GOT3 (cell line): ENCODE data around the gene ZCCHC14.

Source experiments
- DNase-seq: peaks from one replicate; lab custom pipeline; 2025; ENCODE audit warnings: mixed read lengths; lab: John Stamatoyannopoulos, UW

The ZCCHC14 gene

DNA sequence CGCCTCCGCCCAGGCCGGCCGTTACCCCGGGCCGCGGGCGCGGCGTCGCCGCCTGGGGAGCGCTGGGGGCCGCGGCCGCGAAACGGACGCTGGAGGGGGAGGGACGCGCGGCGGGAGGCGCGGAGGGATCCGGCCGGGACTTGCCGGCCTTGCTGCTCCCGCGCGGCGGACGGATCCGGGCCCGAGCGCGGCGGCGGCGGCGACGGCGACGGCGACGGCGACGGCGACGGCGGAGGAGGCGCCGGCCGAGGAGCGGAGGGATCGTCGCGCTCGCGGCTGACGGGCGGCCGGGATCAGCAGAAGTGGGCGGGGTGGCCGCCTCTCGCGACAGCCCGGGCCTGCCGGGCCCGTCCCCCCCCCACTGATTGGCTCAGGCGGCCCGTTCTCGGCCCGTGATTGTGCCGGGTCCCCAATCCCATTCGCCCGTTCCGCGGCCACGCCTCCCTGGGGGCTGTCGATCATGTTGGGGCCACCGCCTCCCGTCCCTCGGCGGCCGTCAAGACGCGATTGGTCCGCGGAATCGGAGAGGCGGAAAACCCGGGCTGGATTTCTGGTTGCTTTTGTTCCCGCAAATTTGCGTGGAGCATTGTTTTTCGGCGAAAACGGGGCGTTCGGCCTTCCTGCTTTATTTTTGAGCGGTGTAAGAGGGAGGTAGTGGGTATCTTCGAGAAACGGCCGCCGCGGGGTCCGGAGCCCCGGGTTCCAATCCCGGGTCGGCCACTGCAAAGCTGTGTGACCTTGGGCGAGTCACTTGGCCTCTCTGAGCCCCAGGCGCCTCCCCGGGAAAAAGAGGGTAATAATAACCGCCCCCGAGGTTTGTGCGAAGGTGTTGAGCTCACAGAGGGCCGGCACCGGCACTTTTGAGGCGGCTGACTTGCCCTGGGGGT, at the start of gene ZCCHC14:
ZCCHC14 (minus strand) TSS at position 304 of the 887 bp plus-strand sequence. CDS start 786 bp downstream, outside the sequence.
- peak; percentile 92 for DNase-seq

- DNase-seq, result no peak
These were observed 49.0 kb upstream of the ZCCHC14 start for GRCh38 chr16:87541872-87542234.

DNA sequence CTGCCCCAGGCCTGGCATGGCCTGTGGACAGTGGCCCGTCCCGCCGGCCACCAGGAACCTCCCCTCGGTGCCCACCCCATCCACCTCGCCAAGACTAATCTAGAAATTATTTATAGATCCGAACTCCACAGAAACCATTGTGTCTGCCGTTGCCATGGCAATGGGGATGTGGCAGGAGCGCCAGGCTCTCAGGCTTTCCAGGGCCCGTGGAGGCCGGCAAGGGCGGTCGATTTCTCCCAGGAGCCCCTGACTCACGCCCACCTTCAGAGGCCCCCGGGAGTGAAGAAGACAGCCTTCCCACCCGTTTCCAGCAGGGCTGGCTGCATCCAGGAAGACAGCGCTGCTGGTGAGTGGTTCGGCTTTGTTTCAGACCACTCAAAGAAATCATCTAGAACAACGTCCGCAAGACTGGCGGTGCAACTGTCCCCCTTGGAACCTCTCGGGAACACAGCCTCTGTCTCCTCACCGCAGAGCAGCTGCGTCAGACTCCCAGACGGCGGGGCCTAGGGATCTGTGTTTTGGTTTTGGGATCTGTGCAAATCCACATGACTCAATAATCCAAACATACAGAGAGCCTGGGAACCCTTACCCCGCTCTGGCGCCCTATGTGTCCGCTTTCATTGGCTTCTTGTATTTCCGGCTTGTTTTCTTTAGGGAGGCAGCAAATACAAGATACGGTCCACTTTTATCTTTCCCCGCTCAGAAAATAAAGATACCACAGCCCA, 48.5 kb upstream of the ZCCHC14 start:
- DNase-seq, result peak; percentile 28

GRCh38 chr16:87540897-87541146, 48.0 kb upstream of the ZCCHC14 start:
- DNase-seq, result no peak

- DNase-seq, result no peak
These were observed 47.5 kb upstream of the ZCCHC14 start for GRCh38 chr16:87540072-87540896.

- no peak for DNase-seq
These were observed 46.3 kb upstream of the ZCCHC14 start for GRCh38 chr16:87539113-87539512.

DNA sequence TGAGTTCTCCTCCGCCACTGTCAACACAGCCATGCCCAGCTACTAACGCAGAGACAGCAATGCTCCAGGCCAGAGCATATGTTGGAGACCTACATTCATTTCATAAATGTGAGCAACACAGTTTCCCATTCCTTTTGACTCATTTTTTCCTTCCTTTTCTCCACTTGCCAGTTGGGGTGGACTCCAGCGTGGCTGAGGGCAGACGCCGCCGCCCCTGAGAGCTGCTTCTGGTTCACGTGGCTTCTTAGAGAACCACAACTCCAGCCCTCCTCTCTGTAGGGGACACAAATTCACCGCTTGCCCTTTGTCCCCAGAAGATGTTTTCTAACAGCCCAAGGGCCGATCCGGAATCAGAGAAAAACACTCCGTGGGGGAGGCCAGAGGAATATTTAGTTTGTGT, 45.8 kb upstream of the ZCCHC14 start:
- DNase-seq, result no peak

DNA sequence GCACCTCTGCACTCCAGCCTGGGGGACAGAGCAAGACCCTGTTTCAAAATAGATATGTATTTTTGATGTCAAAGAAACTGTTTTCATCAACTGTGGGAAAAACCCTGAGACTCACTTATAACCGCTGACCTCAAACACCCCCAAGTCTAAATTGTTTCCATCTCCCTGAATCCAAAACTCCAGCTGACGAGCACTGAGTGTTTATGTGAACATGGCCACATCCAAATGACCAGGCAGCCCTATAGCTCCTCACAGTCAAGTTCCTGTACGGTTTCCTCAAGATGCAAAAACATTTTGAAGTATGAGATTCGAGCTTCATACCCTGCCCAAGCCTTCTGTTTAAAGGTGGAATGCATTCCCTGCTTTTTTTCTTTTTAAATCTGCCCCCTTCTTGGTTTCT, 45.3 kb upstream of the ZCCHC14 start:
- no peak for DNase-seq

DNA sequence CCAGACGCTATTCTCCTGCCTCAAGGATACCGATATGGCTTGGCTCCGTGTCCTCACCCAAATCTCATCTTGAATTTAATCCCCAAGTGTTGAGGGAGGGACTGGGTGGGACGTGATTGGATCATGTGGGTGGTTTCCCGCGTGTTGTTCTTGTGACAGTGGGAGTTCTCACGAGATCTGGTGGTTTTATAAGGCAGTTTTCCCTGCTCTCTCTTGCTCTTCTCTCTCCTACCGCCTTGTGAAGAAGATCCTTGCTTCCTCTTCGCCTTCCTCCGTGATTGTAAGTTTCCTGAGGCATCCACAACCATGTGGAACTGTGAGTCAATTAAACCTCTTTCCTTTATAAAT, 43.9 kb upstream of the ZCCHC14 start:
- DNase-seq, result no peak

GRCh38 chr16:87535855-87536794, 43.3 kb upstream of the ZCCHC14 start:
- no peak for DNase-seq

DNA sequence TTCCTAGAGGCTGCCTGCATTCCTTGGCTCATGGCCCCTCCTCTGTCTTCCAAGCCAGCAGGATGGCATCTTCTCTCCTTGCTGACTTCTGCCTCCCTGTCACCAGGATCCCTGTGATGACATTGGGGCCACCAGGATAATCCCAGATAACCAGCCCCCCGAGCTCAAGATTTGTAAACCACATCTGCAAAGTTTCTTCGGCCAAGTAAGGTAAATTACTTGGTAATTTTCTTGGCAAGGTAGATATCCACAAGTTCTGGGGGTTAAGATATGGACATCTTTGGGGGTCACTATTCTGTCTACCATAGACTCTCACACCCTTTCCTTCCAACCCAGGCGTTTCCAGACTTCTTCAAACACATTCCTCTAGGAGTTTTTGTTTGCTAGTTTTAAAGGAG, 42.6 kb upstream of the ZCCHC14 start:
- DNase-seq, result no peak

DNA sequence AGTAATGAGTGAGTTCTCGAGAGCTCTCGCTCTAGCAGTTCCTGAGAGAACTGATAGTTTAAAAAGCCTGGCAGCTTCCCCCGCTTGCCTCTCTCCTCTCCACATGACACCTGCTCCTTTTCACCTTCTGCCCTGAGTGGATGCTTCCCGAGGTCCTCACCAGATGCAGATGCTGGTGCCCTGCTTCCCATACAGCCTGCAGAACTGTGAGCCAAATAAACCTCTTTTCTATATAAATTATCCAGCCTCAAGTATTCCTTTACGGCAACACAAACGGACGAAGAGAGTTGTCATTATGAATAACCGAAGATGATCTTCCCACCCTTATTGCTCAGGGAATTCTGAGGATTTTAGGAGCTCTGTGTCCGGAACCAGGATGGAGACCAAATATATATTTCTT, 41.9 kb upstream of the ZCCHC14 start:
- no peak for DNase-seq

DNA sequence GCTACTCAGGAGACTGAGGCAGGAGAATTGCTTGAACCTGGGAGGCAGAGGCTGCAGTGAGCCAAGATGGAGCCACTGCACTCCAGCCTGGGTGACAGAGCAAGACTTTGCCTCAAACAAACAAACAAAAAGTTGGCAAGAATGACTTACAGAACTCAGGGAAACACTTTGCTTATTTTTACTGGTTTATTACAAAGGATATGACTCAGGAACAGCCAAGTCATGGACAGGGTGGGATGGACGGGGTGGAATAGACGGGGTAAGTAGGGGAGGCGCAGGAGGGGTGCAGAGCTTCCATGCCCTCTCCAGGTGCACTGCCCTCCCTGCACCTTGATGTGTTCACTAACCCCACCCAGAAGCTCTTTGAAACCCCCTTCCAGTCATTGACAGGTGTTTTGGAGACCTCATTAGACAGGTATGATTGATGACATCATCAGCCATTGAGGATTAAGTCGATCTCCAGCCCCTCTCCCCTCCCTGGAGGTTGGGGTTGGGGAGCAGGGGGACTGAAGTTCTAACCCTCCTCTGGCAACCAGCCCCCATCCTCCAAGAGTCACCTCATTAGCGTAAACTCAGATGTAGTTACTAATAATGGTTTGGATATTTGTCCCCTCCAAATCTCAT, 41.3 kb upstream of the ZCCHC14 start:
- DNase-seq, result no peak

- no peak for DNase-seq
These were observed 40.2 kb upstream of the ZCCHC14 start for GRCh38 chr16:87533061-87533460.

- DNase-seq, result no peak
These were observed 38.6 kb upstream of the ZCCHC14 start for GRCh38 chr16:87531418-87531817.

DNA sequence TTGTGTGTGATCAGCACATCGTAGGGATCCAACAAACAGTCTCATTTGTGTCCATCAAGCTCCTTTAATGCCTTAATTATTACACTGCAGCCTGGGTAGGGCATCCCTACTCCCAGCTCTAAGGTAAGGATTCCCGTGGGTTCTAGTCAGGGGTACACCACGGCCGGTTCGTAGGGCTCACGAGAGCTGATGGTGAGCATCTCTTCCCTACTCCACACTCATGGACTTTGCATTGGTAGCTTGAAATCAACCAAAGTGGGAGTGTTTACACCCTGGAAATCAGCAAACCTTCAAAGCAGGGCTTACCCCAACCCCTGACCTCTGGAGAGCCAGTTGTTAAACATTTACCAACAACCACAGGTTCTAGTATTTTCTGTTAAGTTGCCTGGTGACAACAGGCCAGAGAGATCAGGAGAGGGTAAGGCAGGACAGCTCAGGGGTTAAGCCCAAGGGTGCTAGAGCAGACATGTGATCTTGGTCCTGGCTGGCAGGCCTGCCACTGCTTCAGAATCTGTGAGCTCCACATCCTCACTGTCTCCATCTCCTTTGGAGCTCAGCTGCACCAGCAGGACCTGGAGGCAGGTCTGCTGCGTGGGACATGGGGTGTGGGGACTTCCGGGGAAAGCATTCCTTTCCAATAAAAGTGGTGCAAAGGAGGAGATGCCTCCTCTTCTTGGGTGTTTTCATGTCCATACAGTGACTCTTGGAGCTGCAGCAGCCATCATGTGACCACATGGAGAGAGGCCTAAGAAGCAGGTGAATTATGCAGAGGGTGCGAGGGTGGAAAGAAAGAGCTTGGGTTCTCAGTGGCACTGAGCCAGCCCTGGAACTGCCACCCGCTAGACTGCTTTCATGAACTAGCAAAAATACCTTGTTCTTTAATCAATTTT, 36.1 kb upstream of the ZCCHC14 start:
- no peak for DNase-seq

DNA sequence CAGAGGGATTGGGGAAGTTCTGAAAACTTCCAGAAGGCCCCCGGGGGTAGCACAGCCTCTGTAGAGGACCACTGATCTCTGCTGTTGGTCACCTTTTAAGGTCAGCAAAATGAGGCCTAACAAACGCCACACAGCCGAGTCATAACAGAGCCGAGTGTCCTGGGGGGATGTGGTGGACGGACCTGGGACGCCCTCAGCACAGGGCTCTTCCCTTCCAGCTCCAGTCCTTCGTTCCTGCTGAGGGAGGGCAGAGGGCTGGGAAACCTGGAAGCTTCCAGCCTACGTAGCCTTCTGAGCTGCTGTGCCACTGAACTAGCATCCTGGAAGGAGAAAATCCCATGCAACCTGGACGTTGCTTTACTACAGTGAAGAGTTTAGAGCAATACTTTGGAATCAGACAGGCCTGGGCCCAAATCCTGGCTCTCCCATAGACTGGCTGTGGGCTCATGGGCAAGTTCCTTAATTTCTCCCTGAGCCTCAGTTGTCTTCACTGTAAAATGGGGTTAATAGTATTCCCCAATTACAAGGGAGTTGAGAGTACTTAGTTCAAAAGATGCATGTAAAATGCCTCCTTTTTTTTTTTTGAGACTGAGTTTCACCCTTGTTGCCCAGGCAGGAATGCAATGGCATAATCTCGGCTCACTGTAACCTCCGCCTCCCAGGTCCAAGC, 34.4 kb upstream of the ZCCHC14 start:
- no peak for DNase-seq

- no peak for DNase-seq
These were observed 33.6 kb upstream of the ZCCHC14 start for GRCh38 chr16:87526238-87526947.

- no peak for DNase-seq
These were observed 32.5 kb upstream of the ZCCHC14 start for GRCh38 chr16:87525352-87525751.
